Glutamatergic neuron (in vitro differentiated cells): Measurements from ENCODE around the gene SHMT2. TPM values are rescaled to one million over a fixed set of nuclear protein-coding genes. Genes with fewer than 3 reads are reported as not detected.

ENCODE experiments used
- DNase-seq: peaks from one replicate; pipeline ENCODE4 v3.0.0; 2022
- H3K27ac Mint-ChIP-seq: one replicate; pipeline ENCODE4 v1.8.0; 2020; ENCODE audit warnings: mild to moderate bottlenecking, mixed read lengths, inconsistent platforms; ENCODE audit not compliant: unreplicated experiment
- H3K27me3 Mint-ChIP-seq: one replicate; pipeline ENCODE4 v1.8.0; 2020; ENCODE audit warnings: mild to moderate bottlenecking, moderate library complexity, mixed read lengths, inconsistent platforms; ENCODE audit not compliant: unreplicated experiment
- H3K36me3 Mint-ChIP-seq: one replicate; pipeline ENCODE4 v1.8.0; 2020; ENCODE audit warnings: mild to moderate bottlenecking, mixed read lengths, inconsistent platforms; ENCODE audit not compliant: unreplicated experiment
- H3K4me1 Mint-ChIP-seq: one replicate; pipeline ENCODE4 v1.8.0; 2020; ENCODE audit warnings: mild to moderate bottlenecking, low read depth, mixed read lengths, inconsistent platforms; ENCODE audit not compliant: unreplicated experiment
- H3K4me3 Mint-ChIP-seq: one replicate; pipeline ENCODE4 v1.8.0; 2020; ENCODE audit warnings: mild to moderate bottlenecking, mixed read lengths, inconsistent platforms; ENCODE audit not compliant: unreplicated experiment
- H3K9me3 Mint-ChIP-seq: one replicate; pipeline ENCODE4 v1.8.0; 2020; ENCODE audit warnings: mild to moderate bottlenecking, moderate library complexity, mixed read lengths, inconsistent platforms; ENCODE audit not compliant: unreplicated experiment
- CTCF ChIP-seq: fragments of 200-600 bp; sonication (generic); IDR thresholded peaks from one replicate; pipeline ENCODE4 v1.5.0; 2021; ENCODE audit not compliant: partially characterized antibody, unreplicated experiment
- total RNA-seq: library from RNA; stranded (reverse); fragmentation: NEBNext Ultra II Directional; extraction: Animal tissue kit (Norgen Biotek cat#: 25700); gene quantifications from one replicate; pipeline ENCODE4 v1.2.1, GENCODE V29; 2021; ENCODE audit not compliant: unreplicated experiment

The SHMT2 gene
- total RNA-seq, 1 donor from 2014 or later = 165 TPM

- peaks cover 9% of the 10 kb centered on the region for H3K36me3 Mint-ChIP-seq
- H3K9me3 Mint-ChIP-seq = peaks cover 6% of the 10 kb centered on the region
- H3K4me3 Mint-ChIP-seq = no peak overlapping the region
These were observed 33.7 kb upstream of the SHMT2 start for GRCh38 chr12:57195611-57196371.

GRCh38 chr12:57196439-57196838 is 33.1 kb upstream of the SHMT2 start:
- TF ChIP-seq CTCF = no peak
- Mint-ChIP-seq H3K27ac (peak overlapping the region; percentile 39), H3K4me1 (peaks cover 3% of the 10 kb centered on the region), H3K9me3 (peaks cover 6% of the 10 kb centered on the region), H3K36me3 (peaks cover 12% of the 10 kb centered on the region), H3K4me3 (no peak overlapping the region), H3K27me3 (peaks cover 25% of the 10 kb centered on the region)
- DNase-seq = no peak

More at GRCh38 chr12:57195611-57196371, 33.7 kb upstream of the SHMT2 start:
- Mint-ChIP-seq H3K27me3 (peaks cover 22% of the 10 kb centered on the region), H3K27ac (no peak overlapping the region), H3K4me1 (peaks cover 3% of the 10 kb centered on the region)
- no peak for TF ChIP-seq CTCF
- DNase-seq = no peak

- Mint-ChIP-seq H3K4me3 (no peak overlapping the region), H3K36me3 (peaks cover 7% of the 10 kb centered on the region), H3K9me3 (peaks cover 8% of the 10 kb centered on the region), H3K4me1 (peaks cover 3% of the 10 kb centered on the region), H3K27me3 (peaks cover 22% of the 10 kb centered on the region), H3K27ac (no peak overlapping the region)
- no peak for DNase-seq
- no peak for TF ChIP-seq CTCF
These were observed 32.6 kb upstream of the SHMT2 start for GRCh38 chr12:57196956-57197355.

- Mint-ChIP-seq H3K36me3 (peaks cover 5% of the 10 kb centered on the region), H3K4me1 (peaks cover 3% of the 10 kb centered on the region), H3K9me3 (peaks cover 8% of the 10 kb centered on the region), H3K27me3 (peaks cover 15% of the 10 kb centered on the region), H3K27ac (no peak overlapping the region), H3K4me3 (no peak overlapping the region)
- DNase-seq = no peak
- no peak for TF ChIP-seq CTCF
These were observed 31.2 kb upstream of the SHMT2 start for GRCh38 chr12:57198329-57198728.

GRCh38 chr12:57199191-57199590 is 30.3 kb upstream of the SHMT2 start:
- Mint-ChIP-seq H3K9me3 (peaks cover 8% of the 10 kb centered on the region), H3K4me3 (no peak overlapping the region), H3K36me3 (peaks cover 5% of the 10 kb centered on the region), H3K27me3 (peaks cover 14% of the 10 kb centered on the region), H3K27ac (no peak overlapping the region), H3K4me1 (peaks cover 3% of the 10 kb centered on the region)
- TF ChIP-seq CTCF = no peak
- DNase-seq = no peak
